Forelimb muscle (tissue), 1 donor: ENCODE data around the gene SAMD15. TPM values are rescaled to one million over a fixed set of nuclear protein-coding genes. Genes with fewer than 3 reads are reported as not detected.
"Not testable (repeated sequence)": the region's sequence is repeated elsewhere in the genome, so short reads cannot be mapped to it uniquely, and the experiment has no call there.

Experiments used
- DNase-seq: peaks from one replicate; pipeline ENCODE4 v3.0.0-alpha.2; 2013; ENCODE audit warnings: low read depth
- polyA plus RNA-seq: library from polyadenylated mRNA; unstranded; fragments of 120-200 nt; gene quantifications from one replicate; pipeline ENCODE4 v1.2.1, GENCODE V29; 2013; ENCODE audit not compliant: insufficient read length

SAMD15 gene
- polyA plus RNA-seq, 1 donor: 0.22 TPM

GRCh38 chr14:77375973-77376770 lies 1.0 kb upstream of the SAMD15 start:
- DNase-seq: no peak

- no peak for DNase-seq
Observed at GRCh38 chr14:77377502-77377844, 294 bp downstream of the SAMD15 start.

GRCh38 chr14:77378701-77379100 lies 1.5 kb downstream of the SAMD15 start:
- no peak for DNase-seq

- no peak for DNase-seq
Observed at GRCh38 chr14:77390188-77390587, 13.0 kb downstream of the SAMD15 start.

- DNase-seq: no peak
Observed at GRCh38 chr14:77400216-77400615, 23.0 kb downstream of the SAMD15 start.

- no peak for DNase-seq
Observed at GRCh38 chr14:77403768-77404167, 26.6 kb downstream of the SAMD15 start.

- no peak for DNase-seq
Observed at GRCh38 chr14:77406086-77406485, 28.9 kb downstream of the SAMD15 start.

- DNase-seq: no peak
Observed at GRCh38 chr14:77406718-77407117, 29.5 kb downstream of the SAMD15 start.

- no peak for DNase-seq
Observed at GRCh38 chr14:77407158-77407557, 30.0 kb downstream of the SAMD15 start.

- DNase-seq: no peak
Observed at GRCh38 chr14:77409131-77409533, 32.0 kb downstream of the SAMD15 start.

GRCh38 chr14:77415403-77416030 lies 38.3 kb downstream of the SAMD15 start:
- not testable (repeated sequence) for DNase-seq

GRCh38 chr14:77416098-77416497 lies 38.9 kb downstream of the SAMD15 start:
- DNase-seq: not testable (repeated sequence)

- DNase-seq: no peak
Observed at GRCh38 chr14:77416836-77417235, 39.7 kb downstream of the SAMD15 start.

- no peak for DNase-seq
Observed at GRCh38 chr14:77421201-77421600, 44.0 kb downstream of the SAMD15 start.

- no peak for DNase-seq
Observed at GRCh38 chr14:77423423-77423822, 46.2 kb downstream of the SAMD15 start, which contains the start of gene NOXRED1. Gene NOXRED1 (minus strand): TSS chr14:77423523. CDS start chr14:77422889, 634 bp downstream.

- DNase-seq: no peak
Observed at GRCh38 chr14:77424862-77425261, 47.7 kb downstream of the SAMD15 start.

- no peak for DNase-seq
Observed at GRCh38 chr14:77426396-77426795, 49.2 kb downstream of the SAMD15 start.

GRCh38 chr14:77436042-77436441 lies 58.9 kb downstream of the SAMD15 start:
- no peak for DNase-seq

GRCh38 chr14:77438596-77438995 lies 61.4 kb downstream of the SAMD15 start:
- DNase-seq: no peak

- DNase-seq: no peak
Observed at GRCh38 chr14:77439861-77440260, 62.7 kb downstream of the SAMD15 start.
